HG02588 (cell line): ENCODE data around the gene CRACR2A.

ENCODE experiments used
- ATAC-seq: cut with Tn5 transposase; IDR thresholded peaks from one replicate; pipeline ENCODE4 v1.9.1; 2021; ENCODE audit warnings: mild to moderate bottlenecking, moderate library complexity; ENCODE audit not compliant: unreplicated experiment

CRACR2A gene

DNA sequence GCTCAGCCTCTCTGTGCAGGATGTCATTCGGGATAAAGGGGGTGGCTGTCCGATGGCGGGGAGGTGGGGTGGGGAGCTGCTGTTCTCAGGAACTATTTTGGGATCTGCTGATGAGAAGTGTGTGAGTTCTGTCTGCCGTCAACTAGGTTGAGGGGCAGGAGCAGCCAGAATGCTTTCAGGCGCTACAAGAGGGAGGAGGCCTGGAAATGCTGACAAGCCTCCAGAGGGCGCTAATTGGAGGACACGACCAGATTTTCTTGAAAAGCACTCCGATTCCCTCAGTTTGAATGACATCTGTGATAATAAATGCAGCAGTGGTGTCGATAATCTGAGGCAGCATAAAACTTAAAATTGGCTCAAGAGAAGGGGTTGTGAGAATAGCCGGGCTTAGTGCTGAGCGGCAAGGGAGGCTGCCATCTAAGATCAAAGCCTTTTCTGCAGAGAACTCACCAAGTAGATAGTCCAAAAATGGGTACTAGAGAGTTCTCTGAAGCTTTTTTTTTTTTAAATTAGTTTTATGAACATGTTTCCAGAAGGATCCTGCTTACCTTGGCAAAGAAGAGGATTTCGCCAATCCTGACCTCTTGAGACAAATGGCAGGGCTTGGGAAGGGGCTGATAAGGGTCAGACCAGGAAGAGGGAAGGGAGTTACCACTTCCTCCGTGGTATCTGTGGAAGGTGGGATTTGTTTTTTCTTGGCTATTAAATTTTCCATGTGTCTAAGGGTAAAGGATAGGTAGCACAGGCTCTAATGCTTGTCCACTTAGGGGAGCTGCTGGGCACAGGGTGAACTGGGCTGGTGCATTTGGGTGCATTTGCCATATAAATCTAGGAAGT, 94.4 kb downstream of the CRACR2A start:
- no peak for ATAC-seq

DNA sequence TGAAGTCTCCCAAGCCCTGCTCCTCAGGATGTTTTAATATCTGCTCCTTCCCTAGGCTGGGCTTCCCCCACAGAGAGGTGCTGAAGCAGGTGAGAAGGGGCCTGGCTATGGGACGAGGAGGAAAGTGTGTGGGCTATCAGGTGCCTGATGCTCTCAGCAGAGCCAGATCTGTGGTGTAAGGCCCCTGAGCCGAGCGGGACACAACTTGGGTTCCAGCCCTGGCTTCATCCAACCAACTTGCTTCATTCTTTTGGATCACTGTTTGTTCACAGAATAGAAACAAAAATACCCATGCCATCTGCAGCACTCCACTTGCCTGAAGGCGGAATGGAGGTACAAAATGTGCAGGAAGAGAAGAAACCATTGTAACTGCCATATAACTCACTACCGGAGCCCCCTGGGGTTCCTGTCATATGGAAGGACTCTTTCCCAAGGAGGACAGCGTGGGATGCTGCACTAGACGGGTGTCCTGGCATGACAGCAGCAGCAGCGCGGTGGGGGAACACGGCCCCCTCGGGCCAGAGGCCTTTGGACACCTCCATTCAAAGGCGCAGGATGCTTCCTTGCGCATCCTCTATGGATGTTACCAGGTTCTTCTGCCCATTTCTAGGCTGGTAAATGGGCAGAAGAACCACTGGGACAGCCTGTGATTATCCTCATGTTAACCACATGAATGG, 95.8 kb downstream of the CRACR2A start:
- ATAC-seq = no peak

DNA sequence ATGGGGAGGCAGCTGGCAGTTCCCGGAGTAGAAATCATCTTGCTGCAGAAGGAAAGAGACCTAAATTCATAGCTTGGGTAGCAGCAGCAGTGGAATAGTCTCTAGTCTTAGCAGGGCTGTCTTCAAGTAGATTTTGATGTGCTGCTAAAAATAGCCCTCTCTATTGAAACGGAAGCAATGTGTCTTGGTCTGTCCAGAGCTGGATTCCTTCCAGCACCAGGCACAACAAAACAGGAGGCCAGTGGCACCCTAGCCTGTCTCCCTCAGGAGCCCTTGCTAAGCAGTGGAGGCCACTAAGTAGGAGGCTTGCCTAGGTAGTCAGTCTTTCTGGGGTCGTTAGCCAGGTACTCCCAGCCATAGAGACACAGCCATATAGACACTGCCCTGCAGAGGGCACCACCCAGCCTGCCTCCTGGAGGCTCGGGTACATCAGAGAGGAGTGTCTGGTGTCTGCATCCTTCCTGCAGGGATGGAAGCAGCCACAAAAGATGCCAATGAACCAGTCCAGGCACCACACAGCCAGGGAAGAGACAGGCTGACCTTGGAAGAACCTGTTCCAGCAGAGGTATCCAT, 97.5 kb downstream of the CRACR2A start:
- no peak for ATAC-seq

DNA sequence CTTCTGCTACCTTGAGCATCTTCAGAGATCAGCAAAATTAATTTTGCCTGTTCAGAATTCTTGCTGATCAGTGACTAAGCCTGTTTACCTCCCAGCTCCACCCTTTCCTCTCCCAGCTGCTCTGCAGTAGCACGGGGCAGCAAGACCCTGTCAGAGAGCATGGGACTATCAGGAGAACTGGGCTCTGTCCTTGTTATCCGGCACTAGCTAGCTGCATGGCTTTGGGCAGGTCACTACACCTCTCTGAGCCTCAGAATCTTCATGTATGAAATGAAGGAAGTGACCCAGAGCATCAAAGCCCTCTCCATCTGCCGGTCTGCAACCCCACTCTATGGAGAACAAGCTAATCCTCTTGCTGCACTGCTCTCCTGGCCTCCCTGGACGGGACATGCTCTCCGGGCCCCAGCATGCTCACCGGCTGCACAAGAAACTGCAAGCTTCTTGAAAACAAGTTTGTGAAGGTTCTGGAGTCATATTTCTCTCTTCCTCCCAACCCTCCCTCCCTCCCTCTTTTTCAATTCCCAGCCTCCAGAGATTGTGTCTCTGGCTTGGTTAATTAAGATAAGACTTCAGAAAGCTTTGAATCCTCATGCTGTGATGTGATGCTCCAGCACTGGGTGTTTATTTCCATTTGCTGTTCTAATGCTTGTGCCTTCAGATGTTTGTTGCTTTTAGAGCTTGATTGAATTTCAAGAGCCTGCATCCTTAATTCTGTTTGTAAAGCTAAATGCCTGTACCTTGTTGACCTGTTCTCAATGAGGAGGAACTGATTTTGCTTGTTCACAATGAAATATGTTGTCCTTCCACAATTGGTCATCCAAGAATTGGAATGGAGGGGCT, 101.1 kb downstream of the CRACR2A start:
- no peak for ATAC-seq

DNA sequence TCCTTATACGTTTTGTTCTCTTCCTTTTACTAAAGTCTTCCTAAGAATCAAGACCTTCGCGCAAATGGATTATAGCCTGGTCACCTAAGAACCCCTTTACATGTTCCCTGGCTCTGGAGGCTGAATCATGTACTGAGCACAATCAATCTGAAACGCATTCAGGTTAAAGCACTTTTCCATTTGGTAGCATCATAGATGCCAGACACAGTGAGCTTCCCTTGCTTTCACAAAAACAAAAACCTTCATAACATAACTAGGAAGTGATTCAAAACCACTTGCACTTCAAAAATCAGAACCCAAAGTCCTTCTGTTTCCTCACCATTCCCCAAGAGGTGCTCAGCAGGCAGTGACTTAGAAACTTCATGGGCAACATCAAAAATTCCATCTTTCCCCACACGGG, 105.4 kb downstream of the CRACR2A start:
- ATAC-seq = no peak

DNA sequence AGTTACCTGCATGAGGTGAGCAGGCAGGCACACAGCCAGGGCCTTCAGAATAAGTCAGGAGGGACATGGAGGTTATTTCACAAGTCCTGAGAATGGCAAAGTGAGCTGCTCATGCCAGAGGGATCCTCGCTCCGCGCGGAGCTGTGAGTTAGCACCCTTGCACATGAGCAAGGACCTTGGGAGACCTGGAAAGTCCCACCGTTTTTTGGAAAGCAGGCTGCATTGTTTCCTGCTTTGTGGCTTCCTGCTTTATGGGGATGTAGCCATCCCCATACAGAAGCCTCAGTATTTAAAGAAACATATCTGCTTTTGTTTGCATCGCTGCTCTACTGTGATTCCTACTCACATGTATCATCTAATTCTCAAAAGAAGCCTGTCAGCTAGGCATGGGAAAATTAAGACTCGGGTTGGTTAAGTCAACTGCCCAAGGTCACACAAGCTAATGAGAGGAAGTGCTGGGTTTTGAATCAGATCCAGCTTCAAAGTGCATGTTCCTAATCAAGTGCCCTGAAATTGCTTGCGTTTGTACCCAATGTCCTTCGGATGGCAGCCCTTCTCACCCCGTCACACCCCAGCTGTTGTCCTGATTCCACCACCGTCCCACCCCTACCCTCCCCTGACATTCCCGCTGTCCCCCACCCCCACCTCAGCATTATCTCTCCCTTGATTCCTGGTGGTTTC, 106.2 kb downstream of the CRACR2A start:
- ATAC-seq = no peak

DNA sequence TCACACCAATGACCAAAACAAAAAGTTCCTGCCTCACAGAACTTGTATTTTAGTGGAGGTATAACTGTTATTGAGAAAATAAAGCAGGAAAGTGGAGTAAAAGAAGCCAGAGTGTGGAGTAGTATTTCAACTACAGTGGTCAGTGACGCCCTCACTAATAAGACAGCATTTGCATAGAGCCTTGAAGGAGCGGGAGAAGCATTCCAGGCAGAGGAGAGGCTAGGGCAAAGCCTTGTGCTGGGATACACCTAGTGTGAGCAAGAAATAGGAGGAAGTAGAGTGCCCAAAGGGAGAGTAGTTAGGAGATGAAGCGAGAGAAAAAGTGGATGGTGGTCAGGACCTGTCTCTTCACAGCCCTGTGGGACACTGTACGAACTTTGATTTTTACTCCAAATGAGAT, 107.8 kb downstream of the CRACR2A start:
- ATAC-seq = no peak

DNA sequence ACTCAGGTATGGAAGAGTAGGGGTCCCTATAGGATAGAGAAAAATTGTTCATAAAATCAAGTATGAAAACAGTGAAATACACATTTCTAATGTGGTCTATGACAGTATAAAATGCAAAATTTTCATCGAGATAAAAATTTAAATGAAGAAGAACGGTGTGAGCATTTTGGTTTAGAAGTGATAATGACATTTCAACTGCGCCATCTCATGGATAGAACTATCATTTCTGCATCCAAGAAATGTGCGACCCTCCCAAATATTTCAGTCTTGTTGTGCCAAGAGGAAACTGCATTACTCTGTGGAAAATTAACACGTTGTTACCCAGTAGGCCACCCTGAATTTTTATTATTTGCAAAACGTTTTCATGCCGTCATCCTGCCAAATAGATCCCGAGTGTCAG, 108.8 kb downstream of the CRACR2A start:
- ATAC-seq = no peak

DNA sequence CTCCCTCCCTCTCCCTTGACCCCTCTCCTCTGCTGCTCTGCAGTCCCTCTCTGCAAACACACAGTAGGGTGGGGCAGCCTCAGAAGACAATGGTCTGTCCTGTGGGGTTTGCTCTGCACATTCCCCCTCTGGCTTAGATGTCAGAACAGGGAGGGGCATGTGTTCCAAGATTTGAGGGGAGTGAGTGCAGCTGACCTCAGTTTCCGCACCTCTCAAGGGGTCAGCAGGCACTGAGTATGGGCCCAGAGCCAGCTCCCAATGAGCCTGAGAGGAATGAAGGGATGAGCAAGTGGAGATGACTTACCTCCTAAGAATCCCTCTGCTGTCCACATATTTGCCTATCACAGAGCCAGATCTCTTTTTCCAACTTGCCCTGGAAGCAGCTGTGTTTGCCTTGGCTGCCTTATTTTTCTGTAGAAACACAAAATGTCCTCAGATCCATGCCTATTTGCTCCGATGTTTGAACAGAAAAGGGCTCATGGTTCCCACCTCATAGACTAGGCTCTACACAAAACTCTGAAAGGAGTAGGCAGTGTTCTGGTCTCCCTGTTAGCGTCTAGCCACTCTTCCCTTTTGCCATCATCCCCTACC, 111.4 kb downstream of the CRACR2A start:
- ATAC-seq = no peak

DNA sequence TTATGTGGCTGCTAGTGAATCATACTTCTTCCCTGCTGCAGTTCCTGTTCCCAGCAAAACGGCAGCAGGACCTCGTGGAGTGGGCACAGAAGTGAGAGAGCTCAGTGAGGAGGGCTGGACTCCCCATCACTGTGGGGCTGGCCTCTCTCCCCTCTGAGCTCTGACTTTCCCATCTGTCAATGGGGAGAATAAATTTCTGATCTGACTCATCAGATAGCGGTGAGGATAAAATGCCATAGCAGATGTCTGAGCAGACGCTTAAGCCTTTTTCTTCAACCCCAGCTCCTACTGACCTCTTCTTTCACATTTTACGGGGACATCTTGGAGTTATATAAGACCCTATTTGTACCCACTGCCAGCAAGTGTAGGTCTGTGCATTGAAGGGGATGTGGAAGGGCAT, 116.6 kb downstream of the CRACR2A start:
- ATAC-seq = no peak

DNA sequence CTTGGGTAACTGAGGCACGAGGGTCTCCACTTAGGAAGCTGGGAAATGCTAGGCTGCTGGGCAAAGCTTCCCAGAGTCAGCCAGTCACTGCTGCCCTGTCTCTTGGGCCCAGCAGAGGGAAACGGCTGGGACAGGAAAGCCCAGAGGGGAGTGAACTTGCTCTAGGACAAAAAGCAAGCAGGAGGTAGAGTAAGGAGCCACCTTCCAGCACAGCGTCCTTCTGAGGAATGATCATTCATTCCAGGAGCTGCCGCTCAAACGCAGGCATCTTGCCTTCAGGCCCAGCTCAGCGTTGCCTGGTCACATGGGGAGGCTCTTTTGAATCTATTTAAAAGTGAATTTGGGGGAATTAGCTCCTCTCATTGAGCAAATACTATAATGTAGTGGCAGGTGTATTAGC, 118.6 kb downstream of the CRACR2A start:
- no peak for ATAC-seq

DNA sequence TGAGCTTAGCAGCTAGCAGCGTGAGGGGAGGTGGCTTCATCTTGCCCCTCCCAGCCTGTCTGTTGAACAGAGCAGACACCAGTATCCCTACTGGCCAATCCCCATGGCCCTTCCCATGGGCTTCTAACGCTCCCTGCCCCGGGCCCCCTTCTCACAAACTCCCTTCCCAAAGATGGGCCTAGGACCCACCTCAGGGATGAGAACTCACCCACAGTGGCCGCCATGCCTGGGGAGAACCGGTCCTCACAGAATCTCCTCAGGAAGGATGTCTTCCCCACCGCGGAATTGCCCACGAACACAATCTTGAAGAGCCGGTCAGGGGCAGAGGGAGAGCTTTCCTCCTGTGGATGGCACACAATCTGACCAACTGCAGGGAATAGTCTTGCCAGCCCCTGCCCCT, 119.5 kb downstream of the CRACR2A start:
- no peak for ATAC-seq

DNA sequence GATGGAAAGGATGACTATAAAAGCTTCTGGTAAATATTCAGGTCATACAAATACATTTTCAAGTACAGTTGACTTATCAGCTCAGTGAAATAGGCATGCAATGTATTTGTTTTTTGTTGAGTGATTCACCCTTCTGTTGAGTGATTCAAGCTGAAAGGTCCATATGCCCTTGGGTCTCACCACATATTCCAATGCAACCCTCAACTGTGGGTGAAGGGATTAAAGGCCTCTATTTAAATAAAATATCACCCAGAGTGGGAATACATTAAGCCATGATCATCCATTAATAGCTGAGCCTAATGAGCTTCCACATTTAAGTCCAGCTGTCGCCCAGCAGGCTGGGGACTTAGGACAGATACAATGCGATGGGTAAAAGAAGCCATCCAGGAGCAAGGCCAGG, 120.2 kb downstream of the CRACR2A start:
- ATAC-seq = no peak

DNA sequence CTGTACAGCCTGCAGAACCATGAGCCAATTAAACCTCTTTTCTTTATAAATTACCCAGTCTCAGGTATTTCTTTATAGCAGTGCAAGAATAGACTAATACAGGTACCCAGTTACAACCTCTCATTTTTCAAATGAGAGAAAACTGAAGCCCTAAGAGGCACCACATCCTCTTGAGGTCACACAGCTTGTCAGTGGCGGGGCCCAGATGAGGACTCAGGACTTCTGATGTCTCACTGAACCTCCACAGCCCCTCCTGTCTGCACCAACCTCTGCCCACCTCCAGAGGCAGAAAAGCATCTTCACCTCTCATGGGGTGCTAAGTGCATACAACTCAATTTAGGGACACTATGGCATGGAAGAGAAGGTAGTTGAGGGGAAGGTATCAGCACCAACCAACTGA, 120.7 kb downstream of the CRACR2A start:
- ATAC-seq = no peak

DNA sequence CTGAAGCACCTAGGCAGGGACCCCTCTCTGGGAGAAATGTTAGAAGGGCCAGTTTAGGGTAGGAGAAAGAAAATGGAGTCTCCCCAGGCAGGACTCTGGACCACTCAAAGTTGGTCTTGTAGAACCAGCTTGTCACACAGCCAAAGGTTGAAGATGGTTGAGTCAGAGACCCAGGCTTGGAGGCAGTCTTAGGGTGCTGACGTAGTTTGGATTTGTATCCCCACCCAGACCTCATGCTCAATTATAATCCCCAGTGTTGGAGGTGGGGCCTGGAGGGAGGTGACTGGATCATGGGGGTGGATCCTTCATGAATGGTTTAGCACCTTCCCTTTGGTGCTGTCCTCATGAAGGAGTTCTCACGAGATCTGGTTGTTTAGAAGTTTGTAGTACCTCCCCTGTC, 121.2 kb downstream of the CRACR2A start:
- ATAC-seq = no peak

DNA sequence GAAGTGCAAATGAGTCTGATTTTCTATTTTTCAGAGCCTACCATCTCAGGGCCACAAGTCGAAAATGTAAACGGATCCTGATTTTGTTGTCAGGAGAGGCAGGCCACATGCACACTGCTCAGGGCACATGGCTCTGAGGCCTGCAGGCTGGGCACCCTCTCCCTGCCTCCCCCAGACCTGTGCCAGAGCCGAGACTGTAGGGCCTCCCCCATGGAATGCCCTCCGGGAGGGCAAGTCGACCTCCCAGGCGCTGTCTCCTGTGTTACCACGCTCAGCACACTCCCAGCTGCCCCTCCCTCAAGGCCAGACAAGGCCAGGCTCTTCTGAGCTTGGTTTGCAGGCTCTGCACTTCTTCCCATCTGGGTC, 121.7 kb downstream of the CRACR2A start:
- no peak for ATAC-seq

DNA sequence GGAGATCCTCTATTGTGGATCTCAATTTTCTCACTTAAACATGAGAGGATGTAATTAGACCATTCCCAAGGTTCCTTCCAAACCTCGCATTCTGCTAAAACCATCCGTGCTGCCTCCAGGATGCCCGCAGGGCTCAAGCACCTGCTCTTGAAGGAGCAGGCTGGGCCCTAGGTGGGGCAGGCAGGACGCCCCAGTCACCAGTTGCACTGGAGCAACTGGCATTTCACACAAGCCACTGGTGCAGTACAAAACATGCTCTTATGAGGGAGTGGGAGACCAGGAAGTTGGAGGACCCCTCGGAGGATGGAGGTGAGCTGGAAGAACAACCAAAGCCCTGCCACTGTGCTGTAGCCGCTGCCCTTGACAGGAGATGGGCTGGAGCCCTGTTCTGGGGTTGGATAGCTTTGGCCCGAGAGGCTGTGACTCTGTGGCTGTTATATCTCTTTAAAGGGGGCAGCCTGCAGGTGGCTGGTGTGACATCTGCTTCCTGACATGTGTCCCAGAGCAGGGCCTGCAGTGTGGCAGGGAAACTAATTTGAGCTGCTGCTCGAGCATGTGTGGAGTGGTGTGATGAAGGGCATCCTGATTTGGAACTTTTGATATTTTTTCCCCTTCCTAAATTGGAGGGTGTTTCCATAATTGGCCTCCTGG, 122.2 kb downstream of the CRACR2A start:
- no peak for ATAC-seq

DNA sequence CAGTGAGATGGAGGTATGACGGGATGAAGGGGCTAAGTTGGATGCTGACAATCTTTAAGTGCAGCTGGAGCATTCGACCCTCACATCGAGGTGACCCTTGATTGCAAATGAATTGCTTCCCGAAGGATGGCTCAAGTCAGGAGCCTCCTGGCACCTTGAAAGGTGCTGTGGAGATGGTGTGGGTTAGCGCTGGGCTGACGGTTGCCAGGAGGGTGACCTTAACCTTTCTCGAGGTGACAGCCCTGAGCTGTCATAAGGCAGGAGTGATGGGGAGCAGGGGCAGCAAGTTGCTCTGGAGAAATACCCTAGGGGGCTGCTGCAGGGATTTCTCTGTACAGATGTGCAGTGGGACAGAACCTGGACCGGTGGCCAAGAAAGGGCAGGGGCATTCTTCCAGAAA, 122.8 kb downstream of the CRACR2A start:
- ATAC-seq = no peak

DNA sequence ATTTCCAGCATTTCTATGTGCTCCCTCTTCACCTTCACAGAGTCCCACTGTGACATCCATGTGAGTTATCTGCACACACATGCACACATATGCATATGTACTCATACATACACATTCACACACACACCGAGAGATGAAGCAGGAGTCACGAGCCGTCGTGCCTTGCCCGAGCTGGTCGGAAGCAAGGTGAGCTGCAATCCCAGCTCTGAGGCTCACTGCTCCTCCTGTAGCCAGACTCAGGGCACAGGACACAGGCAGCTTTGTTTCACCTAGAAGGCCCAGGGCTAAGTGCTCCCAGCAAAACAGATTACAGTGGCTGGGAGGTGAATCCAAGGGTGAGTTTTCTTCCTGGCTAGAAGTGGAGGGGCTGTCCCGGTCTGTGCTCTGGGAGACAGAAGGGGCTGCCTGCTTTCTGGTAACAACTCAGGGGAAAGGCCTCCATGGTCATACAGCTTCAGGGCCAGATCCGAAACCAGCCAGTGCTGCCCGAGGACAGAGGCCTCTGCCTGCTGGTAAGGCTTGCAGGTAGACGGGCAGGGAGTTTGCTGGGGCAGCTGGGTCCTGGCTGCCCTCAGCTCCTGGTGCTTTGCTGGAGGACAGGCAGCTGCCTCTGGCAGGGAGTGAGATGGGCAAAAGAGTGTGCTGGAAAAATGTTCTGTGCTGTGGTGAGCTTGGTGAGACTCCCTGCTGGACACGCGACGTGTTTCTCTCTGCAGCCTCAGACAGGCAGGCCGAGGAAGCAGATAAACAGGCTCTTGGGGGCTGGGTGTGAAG, 123.7 kb downstream of the CRACR2A start:
- ATAC-seq = no peak
